GM19463 (cell line): ENCODE results near the gene PTAFR.

Experiments
- ATAC-seq: cut with Tn5 transposase; IDR thresholded peaks from one replicate; pipeline ENCODE4 v1.9.1; 2021; ENCODE audit warnings: mild to moderate bottlenecking, moderate library complexity; ENCODE audit not compliant: unreplicated experiment

PTAFR gene

DNA sequence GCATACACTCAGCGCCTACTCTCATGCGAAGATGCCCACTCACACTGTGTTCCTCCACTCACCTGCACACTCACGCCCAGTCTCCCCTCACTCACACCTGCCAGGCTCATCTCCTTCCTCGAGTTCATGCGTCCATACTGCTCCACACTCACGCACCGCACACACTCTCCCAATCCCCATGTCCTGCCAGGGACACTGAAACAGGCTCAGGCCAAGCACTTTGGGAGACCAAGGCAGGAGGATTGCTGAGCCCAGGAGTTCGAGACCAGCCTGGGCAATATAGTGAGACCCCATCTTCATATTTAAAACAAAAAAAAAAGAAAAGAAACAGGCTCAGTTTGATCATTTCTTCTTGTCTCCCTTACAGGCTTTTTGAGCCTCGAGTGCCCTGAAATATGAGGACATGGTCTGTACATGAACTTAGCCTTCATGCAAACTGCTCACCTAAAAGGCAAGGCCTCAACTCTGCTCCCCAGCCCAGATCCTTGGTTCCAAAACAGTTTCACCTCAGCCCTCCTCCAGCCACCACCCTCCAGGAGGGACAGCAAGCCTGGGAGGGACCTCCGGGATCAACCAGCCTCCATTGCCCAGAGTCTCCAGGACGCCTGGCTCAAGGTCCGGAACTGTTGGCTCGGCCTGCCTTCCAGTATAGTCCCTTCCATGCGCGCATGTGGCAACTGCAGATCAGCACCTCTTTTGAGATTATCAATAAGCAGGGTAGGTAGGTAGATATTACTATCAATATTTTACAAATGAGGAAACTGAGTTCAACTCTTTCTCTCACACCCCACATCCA is 2.4 kb upstream of the PTAFR start:
- ATAC-seq, result no peak

DNA sequence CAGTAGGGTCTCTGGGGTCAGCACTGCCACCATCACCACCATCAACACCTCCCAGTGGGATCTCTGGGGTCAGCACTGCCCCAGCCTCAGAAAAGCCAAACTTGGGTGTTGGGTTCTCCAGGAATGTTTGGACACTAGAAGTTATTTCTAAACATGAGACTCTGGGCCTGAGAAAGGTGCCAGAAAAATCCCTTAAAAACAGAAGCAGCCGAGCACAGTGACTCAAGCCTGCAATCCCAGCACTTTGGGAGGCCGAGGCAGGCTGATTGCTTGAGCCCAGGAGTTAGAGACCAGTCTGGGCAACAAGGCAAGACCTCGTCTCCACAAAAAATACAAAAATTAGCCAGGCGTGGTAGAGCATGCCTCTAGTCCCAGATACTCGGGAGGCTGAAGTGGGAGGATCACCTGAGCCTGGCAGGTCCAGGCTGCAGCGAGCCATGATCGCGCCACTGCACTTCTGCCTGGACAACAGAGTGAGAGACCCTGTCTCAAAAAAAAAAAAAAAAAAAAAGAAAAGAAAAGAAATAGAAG is 470 bp downstream of the PTAFR start:
- ATAC-seq, result no peak

DNA sequence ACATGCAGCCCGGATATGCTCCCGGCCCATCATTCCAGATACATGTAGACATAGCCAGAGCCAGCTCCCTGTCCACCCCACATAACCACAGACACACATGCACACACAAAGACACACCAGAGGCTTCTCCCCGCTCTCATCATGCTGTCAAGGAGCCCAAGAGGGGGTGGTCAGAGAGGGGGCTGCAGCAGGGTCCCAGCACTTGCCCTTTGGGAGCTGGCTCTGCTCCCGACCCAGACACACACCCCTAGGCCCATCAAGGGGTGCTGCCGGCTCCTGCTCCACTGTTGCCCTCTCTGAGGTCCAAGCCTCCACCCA is 2.6 kb downstream of the PTAFR start:
- ATAC-seq, result no peak

DNA sequence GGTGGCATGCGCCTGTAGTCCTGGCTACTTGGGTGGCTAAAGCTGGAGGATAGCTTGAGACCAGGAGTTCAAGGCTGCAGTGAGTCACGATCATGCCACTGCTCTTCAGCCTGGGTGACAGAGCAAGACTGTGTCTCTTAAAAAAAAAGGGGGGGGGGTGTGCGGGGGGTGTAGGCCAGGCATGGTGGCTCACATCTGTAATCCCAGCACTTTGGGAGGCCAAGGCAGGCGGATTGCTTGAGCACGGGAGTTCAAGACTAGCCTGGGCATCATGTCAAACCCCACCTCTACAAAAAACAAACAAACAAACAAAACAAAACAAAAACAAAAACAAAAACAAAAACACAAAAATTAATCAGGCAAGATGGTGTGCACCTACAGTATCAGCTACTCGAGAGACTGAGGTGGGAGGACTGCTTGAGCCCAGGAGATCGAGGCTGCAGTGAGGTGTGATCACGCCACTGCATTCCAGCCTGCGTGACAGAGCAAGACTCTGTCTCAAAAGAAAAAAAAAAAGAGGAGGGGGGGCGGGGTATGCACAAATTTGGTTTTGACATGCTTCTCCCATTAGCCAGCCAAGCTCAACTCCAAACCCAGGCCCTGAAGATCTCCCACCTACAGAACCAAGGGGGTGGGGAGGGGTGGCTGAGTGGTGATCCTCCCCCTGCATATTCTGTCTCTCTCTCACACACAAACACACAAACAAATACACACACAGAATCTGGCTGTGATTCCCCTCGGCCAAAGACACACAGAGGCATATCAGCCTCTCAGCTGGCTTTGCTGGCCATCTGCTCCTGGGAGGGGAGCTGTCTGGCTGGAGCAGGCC is 3.1 kb downstream of the PTAFR start:
- no peak for ATAC-seq

DNA sequence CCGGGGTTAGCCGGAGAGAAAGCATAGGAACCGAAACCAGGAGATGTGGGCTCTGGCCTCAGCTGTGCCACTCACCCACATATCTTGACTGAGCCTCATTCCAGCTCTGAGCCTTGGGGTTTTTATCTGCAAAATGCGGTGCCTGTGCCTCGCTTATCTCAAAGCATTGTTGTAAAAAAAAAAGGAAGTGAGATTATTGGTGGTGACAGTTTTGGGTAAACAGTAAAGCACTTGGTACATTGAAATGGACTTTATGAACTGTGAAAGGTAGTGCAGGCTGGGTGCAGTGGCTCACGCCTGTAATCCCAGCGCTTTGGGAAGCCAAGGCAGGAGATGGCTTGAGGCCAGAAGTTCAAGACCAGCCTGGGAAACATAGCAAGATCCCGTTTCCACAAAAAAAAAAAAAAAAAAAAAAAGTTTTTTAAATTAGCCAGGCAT is 3.8 kb downstream of the PTAFR start:
- ATAC-seq, result peak; percentile 63

DNA sequence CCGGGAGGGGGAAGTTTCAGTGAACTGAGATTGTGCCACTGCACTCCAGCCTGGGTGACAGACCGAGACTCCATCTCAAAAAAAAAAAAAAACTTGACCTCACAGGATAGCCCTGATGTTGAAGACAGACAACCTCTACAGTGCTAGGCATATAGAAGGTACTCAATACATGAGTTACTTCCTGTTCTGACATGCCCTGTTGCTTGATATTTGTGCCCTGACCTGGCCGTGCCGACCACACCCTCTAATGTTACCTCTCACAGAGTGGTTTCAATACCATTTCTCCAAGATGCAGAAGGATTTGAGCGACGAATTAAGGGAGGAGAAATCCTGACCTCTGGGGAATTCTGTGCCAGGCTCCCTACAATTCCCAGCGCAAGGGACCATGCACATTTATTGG is 5.2 kb downstream of the PTAFR start:
- no peak for ATAC-seq

DNA sequence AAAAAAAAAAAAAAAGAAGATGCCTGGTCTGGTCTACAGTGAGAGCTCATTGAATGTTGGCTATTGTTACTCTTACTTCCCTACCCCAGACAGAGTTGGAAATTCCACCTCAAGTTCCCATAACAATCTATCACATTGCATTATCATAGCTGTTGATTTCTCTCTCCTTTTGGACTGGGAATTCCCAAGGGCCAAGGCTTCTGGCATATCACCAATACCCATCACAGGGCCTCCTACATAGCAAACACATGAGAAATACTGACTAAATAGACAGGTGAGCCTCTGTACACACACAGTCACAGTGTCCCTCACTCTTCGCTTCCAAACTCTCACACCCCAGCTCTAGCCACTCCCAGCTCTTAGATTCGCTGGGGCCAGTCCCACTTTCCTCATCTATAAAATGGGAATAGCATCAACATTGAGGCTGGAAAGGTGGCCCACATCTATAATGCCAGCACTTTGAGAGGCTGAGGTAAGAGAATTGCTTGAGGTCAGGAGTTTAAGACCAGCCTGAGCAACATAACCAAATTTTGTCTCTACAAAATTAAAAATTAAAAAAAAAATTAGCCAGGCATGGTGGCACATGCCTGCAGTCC is 6.4 kb downstream of the PTAFR start:
- no peak for ATAC-seq

DNA sequence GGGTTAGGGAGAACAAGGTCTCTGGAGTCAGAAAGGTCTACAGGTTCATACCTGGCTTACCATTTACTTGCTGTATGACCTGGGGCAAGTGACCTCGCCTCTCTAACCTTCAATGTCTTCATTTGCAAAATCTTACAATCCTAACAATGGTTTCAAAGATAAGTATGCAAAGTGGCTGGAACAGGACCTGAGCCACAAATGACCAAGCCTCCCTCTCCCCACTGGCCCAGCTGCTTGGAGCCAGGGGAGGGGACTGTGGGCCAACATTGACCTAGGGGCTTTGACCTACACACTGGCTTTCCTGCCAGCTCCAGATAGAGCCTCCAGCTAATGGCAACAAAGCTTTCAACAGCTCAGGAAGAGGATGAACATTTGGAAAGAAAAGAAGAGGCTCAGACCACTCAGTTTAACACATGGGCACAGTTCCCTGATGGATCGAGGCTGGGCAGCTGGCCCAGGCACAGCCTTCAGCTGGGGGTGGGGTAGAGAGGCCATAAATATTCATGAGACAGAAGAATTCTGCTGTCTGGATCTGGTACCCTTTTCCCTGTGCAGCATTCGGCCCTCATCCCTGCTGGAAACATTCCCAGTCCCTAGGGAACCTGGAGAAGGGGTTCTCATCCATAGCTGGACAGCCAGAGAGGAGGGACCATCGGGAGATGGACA is 12.9 kb downstream of the PTAFR start:
- no peak for ATAC-seq

DNA sequence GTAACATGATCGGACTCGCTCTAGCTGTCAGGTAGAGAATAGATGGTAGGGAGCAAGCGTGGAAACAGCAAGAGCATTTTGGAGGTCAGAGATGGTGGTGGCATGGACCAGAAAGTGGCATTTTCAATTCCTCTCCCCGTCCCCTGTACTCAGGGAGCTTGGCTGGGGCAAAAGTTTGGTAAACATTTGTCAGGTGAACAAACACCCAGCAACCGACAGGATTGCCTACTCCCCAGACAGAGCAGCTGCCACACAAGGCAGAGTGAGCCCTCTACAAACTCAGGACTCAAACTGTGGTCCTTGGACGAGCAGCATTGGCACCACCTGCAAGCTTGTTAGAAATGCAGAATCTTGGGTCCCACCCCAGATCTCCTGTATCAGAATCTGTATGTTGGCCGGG is 14.3 kb downstream of the PTAFR start:
- ATAC-seq, result no peak

DNA sequence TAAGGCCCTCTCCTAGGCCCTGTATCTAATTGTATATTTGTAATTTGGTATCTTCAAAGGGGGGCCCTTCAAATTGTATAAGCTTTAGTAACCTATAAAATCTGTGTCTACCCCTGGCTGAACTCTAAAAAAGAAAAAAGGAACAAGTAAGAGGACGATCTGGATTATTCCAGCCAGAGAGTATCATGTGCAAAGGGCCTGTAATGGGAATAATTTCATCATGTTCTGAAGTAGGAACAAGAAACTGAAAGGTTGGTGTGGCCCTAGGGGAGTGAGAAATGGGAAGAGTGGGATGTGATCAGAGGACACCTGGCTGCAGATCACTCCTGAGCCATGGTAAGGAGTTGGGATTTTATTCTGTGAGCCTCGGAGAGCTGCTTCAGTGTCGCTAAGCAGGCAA is 14.7 kb downstream of the PTAFR start:
- no peak for ATAC-seq

DNA sequence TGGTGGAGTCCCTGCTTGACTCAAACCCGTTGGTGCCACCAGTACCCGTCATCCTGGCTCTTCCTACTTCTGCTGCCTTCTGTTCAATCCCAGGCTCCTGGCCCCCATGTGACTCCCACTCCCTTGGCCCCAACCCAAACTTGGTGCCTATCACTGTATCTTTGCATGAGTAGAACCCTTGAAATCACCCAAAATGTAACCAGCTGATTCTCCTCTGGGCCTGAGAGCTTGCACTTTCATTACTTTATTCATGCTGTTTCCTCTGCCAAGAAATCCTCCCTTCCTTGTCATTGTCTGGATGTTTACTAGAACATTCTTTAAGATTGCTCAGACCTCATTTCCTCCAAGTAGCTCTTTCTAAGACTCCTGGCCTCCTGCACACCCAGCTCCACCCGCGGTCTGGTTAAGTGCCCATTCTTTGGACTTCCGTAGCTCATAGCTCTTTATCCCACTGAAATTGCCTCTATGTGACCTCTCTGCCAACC is 15.7 kb downstream of the PTAFR start:
- ATAC-seq, result no peak

DNA sequence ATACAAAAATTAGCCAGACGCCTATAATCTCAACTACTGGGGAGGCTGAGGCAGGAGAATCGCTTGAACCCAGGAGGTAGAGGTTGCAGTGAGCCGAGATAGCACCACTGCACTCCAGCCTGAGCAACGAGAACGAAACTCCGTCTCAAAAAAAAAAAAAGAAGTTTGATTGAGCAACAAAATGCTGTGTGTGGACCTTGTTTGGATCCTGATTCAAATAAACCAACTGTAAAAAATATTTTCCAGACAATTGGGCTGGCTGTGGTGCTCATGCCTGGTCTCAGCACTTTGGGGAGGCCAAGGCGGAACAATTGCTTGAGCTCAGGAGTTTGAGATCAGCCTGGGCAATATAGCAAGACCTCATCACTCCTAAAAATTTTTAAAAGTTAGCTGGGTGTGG is 16.8 kb downstream of the PTAFR start:
- no peak for ATAC-seq

DNA sequence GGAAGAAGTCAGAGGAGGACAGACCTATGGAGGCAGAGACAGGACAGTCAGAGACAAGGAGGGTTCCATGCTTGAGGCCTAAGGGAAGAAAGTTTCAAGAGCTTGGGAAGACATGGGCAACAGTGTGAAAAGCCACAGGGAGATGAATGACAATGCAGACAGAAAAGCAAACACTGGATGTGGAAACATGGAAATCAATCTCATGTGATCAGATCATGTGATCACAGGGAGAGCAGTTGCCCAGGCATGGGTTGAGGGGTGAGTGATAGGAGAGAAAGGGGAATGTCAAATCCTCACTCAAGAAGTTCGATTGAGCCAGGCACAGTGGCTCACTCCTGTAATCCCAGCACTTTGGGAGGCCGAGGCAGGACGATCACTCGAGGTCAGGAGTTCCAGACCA is 17.2 kb downstream of the PTAFR start:
- no peak for ATAC-seq

DNA sequence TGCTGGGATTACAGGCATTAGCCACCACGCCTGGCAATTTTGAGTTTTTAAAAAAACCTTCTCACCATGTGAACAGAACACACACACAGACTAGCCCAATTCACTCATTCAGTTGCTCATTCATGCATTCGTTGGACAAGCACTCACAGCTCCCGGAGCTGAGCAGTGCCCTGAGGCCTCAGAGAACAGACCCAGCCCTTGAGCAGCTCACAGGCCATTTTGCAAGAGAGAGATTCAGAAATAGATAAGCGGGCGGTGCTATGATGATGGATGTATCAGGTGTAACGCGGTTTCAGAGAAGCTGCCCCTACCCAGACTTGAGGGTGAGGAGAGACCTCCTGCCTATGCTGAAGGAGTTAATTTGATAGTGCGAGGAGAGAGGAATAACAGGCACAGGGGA is 18.6 kb downstream of the PTAFR start:
- ATAC-seq, result no peak

DNA sequence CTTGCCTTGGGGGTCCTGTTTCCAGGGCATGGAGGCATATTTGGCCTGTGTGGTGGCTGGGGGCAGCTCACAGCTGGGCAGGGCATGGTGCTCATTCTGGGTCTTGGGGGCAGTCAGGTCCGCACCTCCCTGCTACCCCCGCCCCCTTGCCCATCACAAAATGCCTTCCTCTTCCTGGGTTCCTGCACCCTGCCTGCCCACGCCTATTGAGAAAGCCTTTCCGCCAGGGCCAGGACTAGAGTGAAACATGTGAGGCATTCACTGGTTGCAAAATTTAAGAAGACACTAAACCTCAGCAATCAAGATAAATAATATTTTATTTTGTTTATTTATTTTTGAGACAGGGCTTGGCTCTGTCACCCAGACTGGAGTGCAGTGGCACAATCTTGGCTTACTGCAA is 19.7 kb downstream of the PTAFR start:
- ATAC-seq, result no peak

DNA sequence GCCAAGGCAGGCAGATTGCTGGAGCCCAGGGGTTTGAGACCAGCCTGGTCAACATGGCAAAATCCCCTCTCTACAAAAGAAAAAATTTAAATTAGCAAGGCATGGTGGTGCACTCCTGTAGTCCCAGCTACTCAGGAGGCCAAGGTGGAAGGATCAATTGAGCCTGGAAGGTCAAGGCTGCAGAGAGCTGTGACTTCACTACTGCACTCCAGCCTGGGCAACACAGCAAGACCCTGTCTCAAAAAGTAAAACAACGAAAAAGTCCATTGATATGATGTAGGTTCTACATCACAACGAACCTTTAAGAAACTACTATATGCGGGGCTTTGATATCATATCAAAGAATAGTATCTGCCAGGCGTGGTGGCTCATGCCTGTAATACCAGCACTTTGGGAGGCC is 20.9 kb downstream of the PTAFR start:
- no peak for ATAC-seq

DNA sequence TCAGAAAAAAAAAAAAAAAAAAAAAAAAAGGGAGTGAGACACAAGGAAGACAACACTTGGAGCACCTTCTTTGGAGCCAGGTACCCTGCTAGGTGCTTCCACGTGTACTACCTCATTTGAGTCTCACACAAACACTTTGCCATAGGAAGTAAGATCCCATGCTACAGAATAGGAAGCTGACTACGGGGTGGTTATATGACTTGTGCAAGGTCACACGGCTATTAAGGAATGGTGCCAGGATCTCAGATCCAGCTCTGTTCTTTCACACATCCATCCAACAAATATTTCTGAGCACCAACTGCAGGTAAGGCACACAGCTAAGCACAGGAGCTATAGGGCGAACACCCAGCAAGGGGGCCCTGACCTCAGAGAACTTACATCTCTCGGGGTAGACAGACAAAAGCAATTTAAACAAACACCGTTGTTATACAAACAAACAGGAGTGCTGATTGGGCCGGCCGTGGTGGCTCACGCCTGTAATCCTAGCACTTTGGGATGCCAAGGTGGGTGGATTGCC is 22.4 kb downstream of the PTAFR start:
- ATAC-seq, result no peak

DNA sequence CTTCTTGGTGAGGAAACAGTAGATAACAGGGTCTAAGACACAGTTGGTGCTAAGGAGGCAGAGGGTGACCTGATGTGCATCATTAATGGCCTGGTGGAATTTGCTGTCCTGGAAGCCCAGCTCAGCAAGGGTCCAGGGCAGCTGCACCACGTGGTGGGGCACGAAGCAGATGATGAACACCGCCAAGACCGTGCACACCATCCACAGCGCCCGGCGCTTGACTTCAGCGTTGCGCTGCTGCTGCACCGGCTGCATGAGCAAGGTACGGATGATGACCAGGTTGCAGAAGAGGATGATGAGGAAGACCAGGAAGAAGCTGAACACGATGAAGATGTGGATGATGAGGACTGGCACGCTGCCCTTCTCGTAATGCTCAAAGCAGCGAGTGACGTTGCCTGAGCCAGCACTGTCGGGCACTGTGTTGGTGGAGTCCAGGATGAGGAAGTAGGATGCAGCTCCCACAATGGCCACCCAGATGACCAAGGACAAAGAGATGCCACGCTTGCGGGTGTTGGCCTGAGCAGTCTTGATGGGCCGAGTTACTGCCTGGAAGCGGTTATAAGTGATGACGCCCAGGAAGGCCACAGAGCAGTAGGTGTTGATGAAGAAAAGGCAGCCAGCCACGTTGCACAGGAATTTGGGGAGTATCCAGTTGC is 26.2 kb downstream of the PTAFR start:
- no peak for ATAC-seq

DNA sequence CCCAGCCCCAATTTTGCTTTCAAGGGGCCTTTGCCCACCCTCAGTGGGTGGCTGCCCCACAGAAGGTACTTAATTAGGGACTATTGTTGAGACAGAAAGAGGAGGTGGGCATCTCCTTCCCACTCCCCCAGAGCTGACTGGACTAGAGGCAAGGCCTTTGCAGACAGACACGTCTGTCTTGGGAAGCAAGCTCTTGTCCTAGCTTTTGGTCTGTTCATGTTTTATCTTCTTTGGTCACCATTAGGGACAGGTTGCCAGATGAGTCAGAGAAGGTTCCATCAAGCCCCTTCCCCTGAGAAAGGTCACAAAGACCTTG is 27.7 kb downstream of the PTAFR start:
- no peak for ATAC-seq

DNA sequence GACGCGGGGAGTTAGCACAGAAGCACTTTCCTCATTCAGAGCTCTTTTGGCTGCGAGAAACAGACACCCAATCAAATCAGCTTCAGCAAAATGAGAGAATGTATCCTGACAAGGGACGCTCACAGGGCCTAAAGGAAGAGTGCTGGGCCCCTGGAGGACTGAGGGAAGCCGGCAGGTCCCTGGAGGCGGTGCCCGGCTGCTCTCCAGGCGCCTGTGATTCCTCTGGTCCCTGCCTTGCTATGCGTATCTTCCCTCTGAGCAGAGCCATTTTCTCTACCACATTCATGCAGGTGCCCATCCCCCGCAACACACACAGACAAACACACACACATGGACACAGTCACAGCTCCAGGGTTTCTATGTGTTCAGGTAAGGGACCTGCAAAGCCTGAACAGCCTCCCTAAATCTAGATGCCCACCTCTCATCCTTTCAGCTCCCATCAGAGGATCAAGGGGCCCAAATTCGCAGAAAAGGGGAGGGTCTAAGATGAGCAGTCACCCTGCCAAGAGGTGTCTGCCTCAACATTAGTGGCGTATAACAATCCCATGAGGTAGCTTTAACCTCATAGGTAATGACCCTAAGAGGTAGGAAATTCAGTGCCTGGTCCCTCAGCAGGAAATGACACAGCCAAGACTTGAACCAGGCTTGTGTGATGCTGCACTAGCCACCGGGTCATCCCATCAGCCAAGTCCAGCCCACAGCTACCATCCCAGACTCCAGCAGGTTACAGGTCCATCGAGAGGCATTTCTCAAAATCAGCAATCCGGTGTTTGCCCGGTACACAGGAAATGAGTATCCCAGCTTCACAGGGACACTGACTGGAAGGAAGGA is 29.0 kb downstream of the PTAFR start:
- ATAC-seq, result no peak
